A673 (cell line): ENCODE measurements around the gene CCDC9B. TPM values are rescaled to one million over a fixed set of nuclear protein-coding genes. Genes with fewer than 3 reads are reported as not detected.

Experiments
- BruUV-seq: library from RNA; stranded (reverse); fragments of 400-500 nt; replicated peaks from 2 replicates; lab custom pipeline; 2021; lab: Mats Ljungman, UMichigan
- CTCF ChIA-PET: fragments of 300-600 bp; sonication (Branson Sonifier 250); formaldehyde crosslinking; loops from one replicate; lab custom pipeline; 2022; ENCODE audit warnings: antibody characterized with exemption; lab: Charles Lee
- POLR2A ChIA-PET: fragments of 300-600 bp; sonication (Branson Sonifier 250); formaldehyde crosslinking; loops from one replicate; lab custom pipeline; 2022; ENCODE audit warnings: antibody characterized with exemption; ENCODE audit not compliant: low non-redundant PET; lab: Charles Lee
- DNase-seq: peaks from one replicate; pipeline ENCODE4 v3.0.0-alpha.2; 2015; ENCODE audit warnings: low spot score
- H3K27ac ChIP-seq: fragments of 200-600 bp; sonication (generic); 2 replicates; pipeline ENCODE4 v1.5.1; 2016; ENCODE audit warnings: mixed run types, low read depth, mild to moderate bottlenecking, mixed read lengths, antibody characterized with exemption, low read length; ENCODE audit not compliant: poor library complexity, severe bottlenecking
- H3K27me3 ChIP-seq: fragments of 200-600 bp; sonication (generic); replicated peaks from 2 replicates; pipeline ENCODE4 v1.6.1; 2017; ENCODE audit warnings: mixed run types, low read depth, mild to moderate bottlenecking, mixed read lengths, antibody characterized with exemption, low read length; ENCODE audit not compliant: insufficient read depth, poor library complexity
- H3K36me3 ChIP-seq: fragments of 200-600 bp; sonication (generic); 2 replicates; pipeline ENCODE4 v1.6.1; 2016; ENCODE audit warnings: mixed run types, mild to moderate bottlenecking, mixed read lengths, antibody characterized with exemption, low read length; ENCODE audit not compliant: insufficient read depth, poor library complexity, severe bottlenecking
- H3K4me1 ChIP-seq: fragments of 200-600 bp; sonication (generic); 2 replicates; pipeline ENCODE4 v1.6.1; 2017; ENCODE audit warnings: mixed run types, mild to moderate bottlenecking, mixed read lengths, antibody characterized with exemption, low read length; ENCODE audit not compliant: insufficient read depth, poor library complexity, severe bottlenecking
- H3K4me3 ChIP-seq: fragments of 200-600 bp; sonication (generic); 2 replicates; pipeline ENCODE4 v1.5.1; 2016; ENCODE audit warnings: low read depth, mixed run types, mild to moderate bottlenecking, mixed read lengths, low read length; ENCODE audit not compliant: poor library complexity, severe bottlenecking
- H3K9me3 ChIP-seq: fragments of 200-600 bp; sonication (generic); 2 replicates; pipeline ENCODE4 v1.6.1; 2016; ENCODE audit warnings: mixed run types, low read depth, mild to moderate bottlenecking, mixed read lengths, antibody characterized with exemption, low read length; ENCODE audit not compliant: poor library complexity, severe bottlenecking
- CTCF ChIP-seq: fragments of 300-800, 200-600 bp; sonication (generic); conservative IDR thresholded peaks from 2 replicates; pipeline ENCODE4 v1.5.1; 2017; ENCODE audit warnings: low read depth, mild to moderate bottlenecking, antibody characterized with exemption, low read length, moderate library complexity, mixed read lengths
- EZH2 ChIP-seq: fragments of 200-600 bp; sonication (generic); IDR thresholded peaks from 2 replicates; pipeline ENCODE4 v1.6.1; 2017; ENCODE audit warnings: borderline replicate concordance, low read depth, mild to moderate bottlenecking, mixed read lengths, antibody characterized with exemption, low read length; ENCODE audit not compliant: poor library complexity, severe bottlenecking
- intact Hi-C: fragments of 100-400 bp; cut with micrococcal nuclease; formaldehyde crosslinking; loops from one replicate; pipeline ENCODE4 v1.10.0; 2022; ENCODE audit not compliant: unreplicated experiment
- total RNA-seq: library from RNA; stranded (reverse); gene quantifications from 2 replicates; pipeline ENCODE4 v1.2.3, GENCODE V29; 2021

CCDC9B gene
- total RNA-seq, 1 experiment from 2014 or later, result 8.6 TPM

GRCh38 chr15:40314723-40315276 lies 25.9 kb downstream of the CCDC9B start:
- no TSS peak for BruUV-seq
- POLR2A ChIA-PET, result no interaction called here

GRCh38 chr15:40313531-40314398 lies 27.0 kb downstream of the CCDC9B start:
- intact Hi-C loops, result no loop called here
- Histone ChIP-seq H3K27ac (no peak overlapping the region), H3K4me1 (peaks cover 11% of the 10 kb centered on the region), H3K4me3 (no peak overlapping the region), H3K36me3 (no peaks in the 10 kb centered on the region), H3K9me3 (no peaks in the 10 kb centered on the region), H3K27me3 (no peaks in the 10 kb centered on the region)
- POLR2A ChIA-PET, result no interaction called here
- CTCF ChIA-PET, result interaction anchor here (1.5 kb wide), 1 partner anchor 267 kb away, joined by 3 read pairs; no protein-coding TSS in a partner anchor
- DNase-seq, result peak; percentile 82
- no TSS peak for BruUV-seq
- no peak for TF ChIP-seq CTCF
- no peak for TF ChIP-seq EZH2

More at GRCh38 chr15:40314723-40315276, 25.9 kb downstream of the CCDC9B start:
- CTCF ChIA-PET, result interaction anchor here (1.5 kb wide), 1 partner anchor 268 kb away, joined by 3 read pairs; no protein-coding TSS in a partner anchor
- no peaks in the 10 kb centered on the region for H3K36me3 ChIP-seq
- H3K9me3 ChIP-seq, result no peaks in the 10 kb centered on the region
- no peak overlapping the region for H3K27ac ChIP-seq
- intact Hi-C loops, result no loop called here
- H3K4me1 ChIP-seq, result peaks cover 11% of the 10 kb centered on the region
- no peak for DNase-seq
- no peak overlapping the region for H3K4me3 ChIP-seq
- TF ChIP-seq EZH2, result no peak
- TF ChIP-seq CTCF, result no peak
- H3K27me3 ChIP-seq, result no peaks in the 10 kb centered on the region

GRCh38 chr15:40312370-40313158 lies 28.2 kb downstream of the CCDC9B start:
- H3K27me3 ChIP-seq, result no peaks in the 10 kb centered on the region
- TF ChIP-seq CTCF, result no peak
- no peak for TF ChIP-seq EZH2
- no peaks in the 10 kb centered on the region for H3K36me3 ChIP-seq
- no peaks in the 10 kb centered on the region for H3K9me3 ChIP-seq
- BruUV-seq, result no TSS peak
- H3K27ac ChIP-seq, result no peak overlapping the region
- CTCF ChIA-PET, result no interaction called here
- no peak overlapping the region for H3K4me3 ChIP-seq
- no peak for DNase-seq
- intact Hi-C loops, result no loop called here
- POLR2A ChIA-PET, result no interaction called here
- H3K4me1 ChIP-seq, result peaks cover 11% of the 10 kb centered on the region
